IPS-18c (cell line): ENCODE results near the gene ARL17B.
"Not testable (repeated sequence)": the region's sequence is repeated elsewhere in the genome, so short reads cannot be mapped to it uniquely, and the experiment has no call there.

Source experiments
- H3K4me3 ChIP-seq: 2 replicates; pipeline ENCODE4 v1.7.0; 2013; ENCODE audit warnings: low read depth, mild to moderate bottlenecking, low read length, moderate library complexity; ENCODE audit not compliant: insufficient read depth
- H3K9me3 ChIP-seq: one replicate; pipeline ENCODE4 v1.6.1; 2013; ENCODE audit warnings: mild to moderate bottlenecking, low read length, moderate library complexity; ENCODE audit not compliant: control insufficient read depth, insufficient read depth

Gene ARL17B

GRCh38 chr17:46264456-46265198 is 96.9 kb downstream of the ARL17B start:
- Histone ChIP-seq H3K9me3 (peaks cover 2% of the 10 kb centered on the region), H3K4me3 (no peak overlapping the region)

GRCh38 chr17:46262271-46262670 is 99.3 kb downstream of the ARL17B start:
- Histone ChIP-seq H3K9me3 (peaks cover 1% of the 10 kb centered on the region), H3K4me3 (no peak overlapping the region)

- peak overlapping the region; percentile 32 for H3K4me3 ChIP-seq
- not testable (repeated sequence) for H3K9me3 ChIP-seq
Observed at GRCh38 chr17:46259845-46260661, 101.5 kb downstream of the ARL17B start.

GRCh38 chr17:46256369-46256768 is 105.2 kb downstream of the ARL17B start:
- not testable (repeated sequence) for H3K9me3 ChIP-seq, H3K4me3 ChIP-seq

- H3K9me3 ChIP-seq, H3K4me3 ChIP-seq: not testable (repeated sequence)
Observed at GRCh38 chr17:46254215-46254614, 107.4 kb downstream of the ARL17B start.

- H3K4me3 ChIP-seq = not testable (repeated sequence)
Observed at GRCh38 chr17:46253722-46254121, 107.8 kb downstream of the ARL17B start.

GRCh38 chr17:46252804-46253203 is 108.8 kb downstream of the ARL17B start:
- H3K4me3 ChIP-seq, H3K9me3 ChIP-seq: not testable (repeated sequence)

More at GRCh38 chr17:46253722-46254121, 107.8 kb downstream of the ARL17B start:
- not testable (repeated sequence) for H3K9me3 ChIP-seq

GRCh38 chr17:46249153-46249552 is 112.4 kb downstream of the ARL17B start:
- H3K4me3 ChIP-seq, H3K9me3 ChIP-seq: not testable (repeated sequence)

GRCh38 chr17:46244949-46245768 is 116.4 kb downstream of the ARL17B start:
- not testable (repeated sequence) for H3K4me3 ChIP-seq, H3K9me3 ChIP-seq

- not testable (repeated sequence) for H3K4me3 ChIP-seq, H3K9me3 ChIP-seq
Observed at GRCh38 chr17:46244339-46244913, 117.1 kb downstream of the ARL17B start.

- not testable (repeated sequence) for H3K9me3 ChIP-seq, H3K4me3 ChIP-seq
Observed at GRCh38 chr17:46243928-46244327, 117.6 kb downstream of the ARL17B start.

GRCh38 chr17:46243505-46243904 is 118.1 kb downstream of the ARL17B start:
- not testable (repeated sequence) for H3K9me3 ChIP-seq, H3K4me3 ChIP-seq

GRCh38 chr17:46231359-46231758 is 130.2 kb downstream of the ARL17B start:
- not testable (repeated sequence) for H3K9me3 ChIP-seq, H3K4me3 ChIP-seq

GRCh38 chr17:46225274-46225794 is 136.2 kb downstream of the ARL17B start:
- peak overlapping the region; percentile 43; the same call in 1 of the 2 replicates for H3K4me3 ChIP-seq

GRCh38 chr17:46224864-46225263 is 136.7 kb downstream of the ARL17B start:
- H3K4me3 ChIP-seq = peak overlapping the region; percentile 43
- not testable (repeated sequence) for H3K9me3 ChIP-seq

More at GRCh38 chr17:46225274-46225794, 136.2 kb downstream of the ARL17B start:
- H3K9me3 ChIP-seq = not testable (repeated sequence)
